Measurements from ENCODE around the gene TUBA1B. TPM values are rescaled to one million over a fixed set of nuclear protein-coding genes. Genes with fewer than 3 reads are reported as not detected.

Gene TUBA1B
- total RNA-seq, 1 experiment from 2014 or later: 2,063 TPM

GRCh38 chr12:49092816-49093406, 38.3 kb downstream of the TUBA1B start:
- H4K5ac ChIP-seq (ENCODE audit: insufficient read length, low read depth, low read length): no peak overlapping the region
- DNase-seq: no peak
- Mint-ChIP-seq H3K4me3 (peak overlapping the region in 1 of 2 experiments; percentile 77; a peak in 2 of 5 replicates), H3K27ac (peak overlapping the region in 1 of 3 experiments; percentile 31; a peak in 1 of 7 replicates), H3K36me3 (ENCODE audit: insufficient read depth in 1 of 3, low read depth in 3 of 3) (peaks cover 2 to 13% (median 9%) of the 10 kb centered on the region in 3 experiments; a peak in 5 of 7 replicates), H3K9me3 (no peaks in the 10 kb centered on the region; a peak in 1 of 5 replicates), H3K27me3 (ENCODE audit: low read depth) (peaks cover 81% of the 10 kb centered on the region), H3K4me1 (peaks cover 37 to 64% of the 10 kb centered on the region in 2 experiments)
- no peak overlapping the region for H2BK120ac ChIP-seq (ENCODE audit: low read depth, low read length, poor library complexity, severe bottlenecking)
- H3K18ac ChIP-seq (ENCODE audit: insufficient read length, low read depth, low read length): no peak overlapping the region
- H3K27ac ChIP-seq (ENCODE audit: insufficient read length, low read depth, low read length): no peak overlapping the region
- no peak overlapping the region for H3K14ac ChIP-seq (ENCODE audit: insufficient read depth, low read length)
- H3K79me1 ChIP-seq (ENCODE audit: insufficient read depth, low read depth, low read length, poor library complexity, severe bottlenecking): no peaks in the 10 kb centered on the region
- no peak overlapping the region for H2BK12ac ChIP-seq (ENCODE audit: insufficient read length, low read depth, low read length)
- no peak overlapping the region for H2BK20ac ChIP-seq (ENCODE audit: low read depth, low read length, poor library complexity, severe bottlenecking)
- H3K56ac ChIP-seq (ENCODE audit: insufficient read length, low read depth, low read length): no peak overlapping the region
- TF ChIP-seq CTCF (conservative IDR thresholded peaks at IDR 0.05): no peak
- no peak overlapping the region for H4K8ac ChIP-seq (replicated peaks; ENCODE audit: insufficient read length, low read depth, low read length)
- no peaks in the 10 kb centered on the region for H3K9me3 ChIP-seq (ENCODE audit: control insufficient read depth, low read depth, low read length)
- WGBS (ENCODE audit: extremely low coverage, insufficient read length, low lambda C conversion rate): no CpG with 5 or more reads among the region's 4 CpGs
- H2BK15ac ChIP-seq (ENCODE audit: low read depth, low read length): no peak overlapping the region
- H3K4me1 ChIP-seq (ENCODE audit: insufficient read depth, low read length): no peaks in the 10 kb centered on the region
- no peak overlapping the region for H3K4ac ChIP-seq (ENCODE audit: low read depth, low read length)
- H3K79me2 ChIP-seq (ENCODE audit: insufficient read depth, low read length): no peaks in the 10 kb centered on the region
- H3K27me3 ChIP-seq (ENCODE audit: insufficient read depth, low read length): peaks cover 64% of the 10 kb centered on the region
- no peak overlapping the region for H3K4me2 ChIP-seq (ENCODE audit: insufficient read depth, insufficient read length, low read length)
- no peak overlapping the region for H3T11ph ChIP-seq (ENCODE audit: low read length)
- H4K20me1 ChIP-seq (ENCODE audit: control insufficient read depth, insufficient read depth, insufficient read length): peaks cover 8% of the 10 kb centered on the region
- H4K91ac ChIP-seq (ENCODE audit: insufficient read length, low read depth, low read length): no peak overlapping the region
- no peak overlapping the region for H3K23ac ChIP-seq (ENCODE audit: insufficient read length, low read depth, low read length)
- no peak overlapping the region for H2BK5ac ChIP-seq (ENCODE audit: insufficient read length, low read length)
- H2AK5ac ChIP-seq (ENCODE audit: insufficient read length, low read length): no peak overlapping the region
- H3K23me2 ChIP-seq (ENCODE audit: insufficient read length, low read depth, low read length, poor library complexity, severe bottlenecking): peaks cover 18% of the 10 kb centered on the region
- no peak overlapping the region for H3K9ac ChIP-seq (ENCODE audit: extremely low read depth, insufficient read length, low read length)
- no peak overlapping the region for H2AFZ ChIP-seq (ENCODE audit: low read length)
